DOHH2 (cell line): ENCODE measurements around the gene PTPRQ.

Experiments used
- CTCF ChIP-seq: fragments of 200-600 bp; sonication (generic); IDR thresholded peaks from one replicate; pipeline ENCODE4 v1.5.1; 2014; ENCODE audit warnings: antibody characterized with exemption, mild to moderate bottlenecking, low read depth, low read length; ENCODE audit not compliant: poor library complexity, severe bottlenecking
- EZH2phosphoT487 ChIP-seq: fragments of 200-600 bp; sonication (generic); IDR thresholded peaks from 2 replicates; pipeline ENCODE4 v1.6.1; 2017; ENCODE audit warnings: borderline replicate concordance, mild to moderate bottlenecking, antibody characterized with exemption, low read length, moderate library complexity, mixed read lengths

GRCh38 chr12:80617733-80618132 is 173.7 kb downstream of the PTPRQ start:
- no peak for TF ChIP-seq CTCF
- TF ChIP-seq EZH2phosphoT487, result no peak
